Stomach (tissue), 9 donors: ENCODE data around the gene POFUT2. TPM values are rescaled to one million over a fixed set of nuclear protein-coding genes. Genes with fewer than 3 reads are reported as not detected.

Experiments
- DNase-seq, 2 donors: peaks; one replicate each; pipeline versions ENCODE4 v3.0.0 to v3.0.0-alpha.2; 2013 to 2019
- H3K27ac ChIP-seq, 5 donors: fragments of 200-600 bp in 4 of 5; sonication (generic) in 4 of 5; one replicate each; pipeline ENCODE4 v1.5.1; 2013 to 2019; ENCODE audit warnings: mild to moderate bottlenecking in 1 of 5, moderate library complexity in 1 of 5
- H3K27me3 ChIP-seq, 3 donors: fragments of 200-600 bp; sonication (generic); one replicate each; pipeline ENCODE4 v1.5.1; 2017 to 2019; ENCODE audit warnings: mixed run types in 1 of 3
- H3K36me3 ChIP-seq, 4 donors: fragments of 200-600 bp; sonication (generic); 1 replicate in 3 of 4; 2 replicates in 1 of 4; pipeline ENCODE4 v1.5.1; 2016 to 2019
- H3K4me1 ChIP-seq, 4 donors: fragments of 200-600 bp; sonication (generic); one replicate each; pipeline ENCODE4 v1.5.1; 2016 to 2019
- H3K4me3 ChIP-seq, 4 donors: fragments of 200-600 bp; sonication (generic) in 3 of 4; one replicate each; pipeline ENCODE4 v1.5.1; 2016 to 2019; ENCODE audit warnings: mild to moderate bottlenecking in 1 of 4
- H3K9me3 ChIP-seq, 4 donors: fragments of 200-600 bp; sonication (generic); one replicate each; pipeline ENCODE4 v1.5.1; 2016 to 2019
- CTCF ChIP-seq, 7 experiments: fragments of 450-650 bp in 4 of 7; fragments of 200-600 bp in 3 of 7; sonication (generic) in 3 of 7; IDR thresholded peaks; one replicate each; pipeline ENCODE4 v1.5.1; 2016 to 2019; ENCODE audit warnings: antibody characterized with exemption in 7 of 7, control low read depth in 2 of 7, mild to moderate bottlenecking in 1 of 7
- EP300 ChIP-seq: sonication (generic); formaldehyde crosslinking; IDR thresholded peaks from one replicate; pipeline ENCODE4 v1.6.1; 2017; ENCODE audit warnings: antibody characterized with exemption
- POLR2A ChIP-seq, 4 donors: fragments of 450-650 bp; IDR thresholded peaks; one replicate each; pipeline ENCODE4 v1.6.1; 2016; ENCODE audit warnings: antibody characterized with exemption in 4 of 4, control low read depth in 2 of 4, mild to moderate bottlenecking in 1 of 4, moderate library complexity in 1 of 4
- POLR2AphosphoS5 ChIP-seq, 3 donors: sonication (generic); formaldehyde crosslinking; IDR thresholded peaks; one replicate each; pipeline ENCODE4 v1.6.1; 2016; ENCODE audit warnings: antibody characterized with exemption in 3 of 3
- WGBS, 5 donors: extraction: QIAGEN DNeasy Blood & Tissue Kit in 3 of 5; methylation state at CpG; one replicate each; pipeline versions ENCODE4 v1.1.5 to v1.1.7; 2013 to 2018; 5-methylcytosine and 5-hydroxymethylcytosine counted together
- intact Hi-C: fragments of 100-400 bp; cut with DNase I; formaldehyde crosslinking; loops from one replicate; pipeline ENCODE4 v1.15.1; 2023; ENCODE audit warnings: low total_unique reads
- polyA plus RNA-seq, 3 donors: library from polyadenylated mRNA; stranded (reverse); fragments of 200-250 nt; gene quantifications; one replicate each; pipeline ENCODE4 v1.2.3, GENCODE V29; 2013
- total RNA-seq, 5 donors: library from RNA; depleted of rRNA; stranded (reverse); fragments of >200 nt; gene quantifications; one replicate each; pipeline versions ENCODE4 v1.1.0 to v1.2.3, GENCODE V29; 2014 to 2016
- donor health status: healthy with polysubstance abuse.
- donor health status: Bipolar disorder and iron deficiency.
- donor health status: healthy.

POFUT2 gene
- total and polyA plus RNA-seq, 8 donors: 7.4 to 34.2 (median 22.4) TPM

GRCh38 chr21:45225041-45225740 is 62.5 kb downstream of the POFUT2 start:
- Histone ChIP-seq H3K4me3 (no peak overlapping the region), H3K4me1 (peaks cover 0 to 16% (median 7%) of the 10 kb centered on the region in 4 donors), H3K9me3 (no peaks in the 10 kb centered on the region), H3K36me3 (peaks cover 21 to 42% (median 37%) of the 10 kb centered on the region in 4 donors), H3K27ac (peak overlapping the region in 1 of 5 donors; percentile 5), H3K27me3 (peaks cover 0 to 3% (median 0%) of the 10 kb centered on the region in 3 donors)
- TF ChIP-seq CTCF (IDR thresholded peaks at IDR 0.05): no peak
- DNase-seq: no peak
- 89 to 92% (median 91%) methylated on average over 11 of the region's 11 CpGs for WGBS, 5 donors
- intact Hi-C loops: no loop called here

- WGBS, 5 donors: 79 to 86% (median 83%) methylated on average over 21 to 24 of the region's 24 CpGs
- peaks cover 21 to 50% (median 39%) of the 10 kb centered on the region in 4 donors for H3K36me3 ChIP-seq
- no peaks in the 10 kb centered on the region for H3K9me3 ChIP-seq
- H3K4me3 ChIP-seq: no peak overlapping the region
- DNase-seq: peak in 1 of 2 donors; percentile 32
- H3K27me3 ChIP-seq: peaks cover 0 to 3% (median 0%) of the 10 kb centered on the region in 3 donors
- H3K27ac ChIP-seq: peak overlapping the region in 1 of 5 donors; percentile 5
- TF ChIP-seq CTCF (IDR thresholded peaks at IDR 0.05) (no peak), POLR2AphosphoS5 (IDR thresholded peaks at IDR 0.05) (no peak), POLR2A (IDR thresholded peaks at IDR 0.05) (no peak)
- H3K4me1 ChIP-seq: peaks cover 0 to 16% (median 7%) of the 10 kb centered on the region in 4 donors
- intact Hi-C loops: no loop called here
These were observed 63.3 kb downstream of the POFUT2 start for GRCh38 chr21:45224189-45224938.

DNA sequence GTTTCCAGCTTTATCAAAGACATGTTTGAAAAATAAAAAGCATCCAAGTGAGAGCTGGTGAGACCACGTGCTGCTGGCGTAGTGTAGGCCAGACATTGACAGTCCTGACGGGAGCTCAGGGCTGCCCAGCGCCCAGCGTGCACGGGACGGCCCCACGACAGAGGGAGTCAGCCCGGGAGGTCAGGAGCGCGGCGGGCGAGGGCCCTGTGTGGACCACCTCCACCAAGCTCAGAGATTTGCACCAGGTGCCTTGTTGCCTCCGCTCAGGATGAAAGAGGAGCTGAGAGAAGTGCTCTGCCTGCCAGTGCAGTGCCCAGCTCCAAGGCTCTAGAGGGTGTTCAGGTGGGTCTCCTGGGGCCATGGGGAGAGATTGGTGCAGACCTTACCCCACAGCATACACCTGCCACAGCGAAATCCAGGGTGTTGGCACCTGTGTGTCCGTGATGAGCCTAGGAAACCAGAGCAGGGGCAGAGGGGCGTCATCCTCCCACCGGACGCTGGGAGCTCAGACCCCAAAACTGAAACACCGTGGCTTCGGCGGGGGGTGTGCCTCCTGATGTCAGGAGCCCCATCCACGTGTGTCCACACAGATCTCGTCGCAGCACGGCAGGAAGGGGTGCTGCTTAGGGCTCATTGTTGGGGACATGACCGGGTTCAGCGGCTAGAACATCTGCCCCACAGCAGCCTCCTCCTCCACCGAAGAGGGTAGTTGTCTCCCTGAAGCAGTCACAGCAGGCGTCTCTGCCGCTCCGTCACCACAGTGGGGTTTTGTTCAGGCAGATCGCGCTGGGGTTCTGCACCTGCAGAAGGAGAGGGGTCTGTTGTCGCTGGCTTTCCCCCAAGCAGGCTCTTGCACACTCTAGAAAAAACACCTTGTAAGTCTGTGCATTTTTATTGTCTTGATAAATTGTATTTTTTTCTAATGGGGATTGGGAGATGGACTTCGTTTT is 64.2 kb downstream of the POFUT2 start:
- Histone ChIP-seq H3K4me3 (no peak overlapping the region), H3K27ac (no peak overlapping the region), H3K36me3 (peaks cover 21 to 59% (median 41%) of the 10 kb centered on the region in 4 donors), H3K27me3 (peaks cover 0 to 3% (median 0%) of the 10 kb centered on the region in 3 donors), H3K4me1 (peaks cover 0 to 11% (median 5%) of the 10 kb centered on the region in 4 donors), H3K9me3 (no peaks in the 10 kb centered on the region)
- intact Hi-C loops: no loop called here
- WGBS, 5 donors: 92 to 95% (median 93%) methylated on average over 35 to 36 of the region's 36 CpGs
- TF ChIP-seq POLR2AphosphoS5 (IDR thresholded peaks at IDR 0.05) (no peak), POLR2A (IDR thresholded peaks at IDR 0.05) (no peak), EP300 (no peak), CTCF (IDR thresholded peaks at IDR 0.05) (no peak)
- DNase-seq: no peak

DNA sequence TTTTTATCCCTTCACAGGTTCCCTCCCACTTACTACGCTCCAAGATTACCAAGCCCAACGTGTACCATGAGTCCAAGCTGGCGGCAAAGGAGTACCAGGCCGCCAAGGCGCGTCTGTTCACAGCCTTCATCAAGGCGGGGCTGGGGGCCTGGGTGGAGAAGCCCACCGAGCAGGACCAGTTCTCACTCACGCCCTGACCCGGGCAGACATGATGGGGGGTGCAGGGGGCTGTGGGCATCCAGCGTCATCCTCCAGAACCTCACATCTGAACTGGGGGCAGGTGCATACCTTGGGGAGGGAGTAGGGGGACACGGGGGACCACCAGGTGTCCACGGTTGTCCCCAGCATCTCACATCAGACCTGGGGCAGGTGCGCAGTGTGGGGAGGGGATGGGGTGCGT is 65.7 kb downstream of the POFUT2 start:
- WGBS, 5 donors: 92 to 96% (median 94%) methylated on average over 12 to 15 of the region's 15 CpGs
- no peak overlapping the region for H3K4me3 ChIP-seq
- peaks cover 0 to 4% (median 0%) of the 10 kb centered on the region in 4 donors for H3K9me3 ChIP-seq
- H3K36me3 ChIP-seq: peaks cover 21 to 66% (median 41%) of the 10 kb centered on the region in 4 donors
- no peak overlapping the region for H3K27ac ChIP-seq
- H3K27me3 ChIP-seq: peaks cover 0 to 3% (median 0%) of the 10 kb centered on the region in 3 donors
- no peak for TF ChIP-seq CTCF (IDR thresholded peaks at IDR 0.05)
- no peak for TF ChIP-seq POLR2AphosphoS5 (IDR thresholded peaks at IDR 0.05)
- no peak for TF ChIP-seq POLR2A (IDR thresholded peaks at IDR 0.05)
- no peak for TF ChIP-seq EP300
- H3K4me1 ChIP-seq: no peaks in the 10 kb centered on the region
- DNase-seq: no peak
- intact Hi-C loops: no loop called here
